ENCODE results near the gene TK1. TPM values are rescaled to one million over a fixed set of nuclear protein-coding genes. Genes with fewer than 3 reads are reported as not detected.

TK1 gene
- total RNA-seq, 1 donor: 23.9 TPM

- Histone ChIP-seq H3K36me3 (ENCODE audit: insufficient read depth, low read length) (no peaks in the 10 kb centered on the region), H3K9me3 (ENCODE audit: low read depth, low read length) (no peaks in the 10 kb centered on the region), H3K27ac (ENCODE audit: low read depth, low read length) (no peak overlapping the region), H3K4me1 (ENCODE audit: insufficient read depth, low read length) (no peaks in the 10 kb centered on the region), H3K4me2 (ENCODE audit: insufficient read depth, low read length) (no peak overlapping the region), H2AFZ (ENCODE audit: low read length) (no peak overlapping the region), H3K27me3 (ENCODE audit: insufficient read depth, low read length) (peaks cover 5% of the 10 kb centered on the region), H3K79me2 (ENCODE audit: insufficient read depth, low read length) (no peaks in the 10 kb centered on the region), H4K20me1 (ENCODE audit: insufficient read depth, low read length) (no peaks in the 10 kb centered on the region), H3K4me3 (ENCODE audit: insufficient read depth, low read length) (no peak overlapping the region)
- TF ChIP-seq, protein P1, sequence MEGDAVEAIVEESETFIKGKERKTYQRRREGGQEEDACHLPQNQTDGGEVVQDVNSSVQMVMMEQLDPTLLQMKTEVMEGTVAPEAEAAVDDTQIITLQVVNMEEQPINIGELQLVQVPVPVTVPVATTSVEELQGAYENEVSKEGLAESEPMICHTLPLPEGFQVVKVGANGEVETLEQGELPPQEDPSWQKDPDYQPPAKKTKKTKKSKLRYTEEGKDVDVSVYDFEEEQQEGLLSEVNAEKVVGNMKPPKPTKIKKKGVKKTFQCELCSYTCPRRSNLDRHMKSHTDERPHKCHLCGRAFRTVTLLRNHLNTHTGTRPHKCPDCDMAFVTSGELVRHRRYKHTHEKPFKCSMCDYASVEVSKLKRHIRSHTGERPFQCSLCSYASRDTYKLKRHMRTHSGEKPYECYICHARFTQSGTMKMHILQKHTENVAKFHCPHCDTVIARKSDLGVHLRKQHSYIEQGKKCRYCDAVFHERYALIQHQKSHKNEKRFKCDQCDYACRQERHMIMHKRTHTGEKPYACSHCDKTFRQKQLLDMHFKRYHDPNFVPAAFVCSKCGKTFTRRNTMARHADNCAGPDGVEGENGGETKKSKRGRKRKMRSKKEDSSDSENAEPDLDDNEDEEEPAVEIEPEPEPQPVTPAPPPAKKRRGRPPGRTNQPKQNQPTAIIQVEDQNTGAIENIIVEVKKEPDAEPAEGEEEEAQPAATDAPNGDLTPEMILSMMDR (IDR thresholded peaks at IDR 0.05; ENCODE audit: extremely low read depth, low read depth, low read length): no peak
- DNase-seq (ENCODE audit: insufficient read length, low spot score, missing footprints): peak; percentile 32
Measured at GRCh38 chr17:78143214-78144146, 43.4 kb downstream of the TK1 start.

GRCh38 chr17:78142119-78142861, 44.6 kb downstream of the TK1 start:
- no peaks in the 10 kb centered on the region for H3K36me3 ChIP-seq (ENCODE audit: insufficient read depth, low read length)
- H3K9me3 ChIP-seq (ENCODE audit: low read depth, low read length): no peaks in the 10 kb centered on the region
- TF ChIP-seq, protein P1 (IDR thresholded peaks at IDR 0.05; ENCODE audit: extremely low read depth, low read depth, low read length): no peak

DNA sequence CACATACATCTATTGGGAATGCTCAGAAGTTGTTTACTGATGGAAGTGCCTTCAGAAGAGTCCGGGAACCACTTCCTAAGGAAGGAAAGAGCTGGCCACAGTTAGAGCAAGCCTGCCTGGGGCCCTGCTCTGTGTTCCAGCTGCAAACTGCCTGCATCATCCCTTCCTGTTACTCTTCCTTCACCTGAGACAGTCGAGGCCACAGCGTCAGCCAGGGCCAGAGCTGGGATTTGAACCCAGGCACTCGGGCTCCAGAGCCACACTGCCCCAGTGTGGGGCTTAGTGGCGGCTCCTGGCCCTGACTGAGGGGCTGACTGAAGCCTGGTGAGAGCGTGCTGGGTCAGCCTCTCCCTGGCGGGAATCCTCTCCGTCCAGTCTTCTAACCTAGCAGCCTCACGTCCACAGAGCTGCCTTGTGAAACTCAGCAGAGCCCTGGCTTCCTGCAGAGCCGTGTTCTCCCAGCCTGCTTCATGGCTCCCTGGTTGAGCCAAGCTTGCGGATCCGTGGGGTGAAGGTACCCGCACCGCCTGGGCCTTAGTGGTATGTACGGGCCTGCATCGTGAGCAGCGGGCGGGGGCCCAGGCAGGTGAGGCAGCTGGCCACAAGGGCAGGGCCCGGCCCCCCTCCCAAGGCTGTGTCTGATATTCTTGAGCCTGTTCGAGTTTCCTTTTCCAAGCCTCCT, 45.3 kb downstream of the TK1 start:
- Histone ChIP-seq H3K36me3 (ENCODE audit: insufficient read depth, low read length) (no peaks in the 10 kb centered on the region), H3K4me1 (ENCODE audit: insufficient read depth, low read length) (no peaks in the 10 kb centered on the region), H2AFZ (ENCODE audit: low read length) (no peak overlapping the region), H3K27ac (ENCODE audit: low read depth, low read length) (no peak overlapping the region), H3K79me2 (ENCODE audit: insufficient read depth, low read length) (no peaks in the 10 kb centered on the region), H3K4me2 (ENCODE audit: insufficient read depth, low read length) (no peak overlapping the region), H3K9me3 (ENCODE audit: low read depth, low read length) (no peaks in the 10 kb centered on the region), H3K4me3 (ENCODE audit: insufficient read depth, low read length) (no peak overlapping the region), H3K27me3 (ENCODE audit: insufficient read depth, low read length) (no peaks in the 10 kb centered on the region), H4K20me1 (ENCODE audit: insufficient read depth, low read length) (no peaks in the 10 kb centered on the region)
- DNase-seq (ENCODE audit: insufficient read length, low spot score, missing footprints): peak; percentile 35
- TF ChIP-seq, protein P1 (IDR thresholded peaks at IDR 0.05; ENCODE audit: extremely low read depth, low read depth, low read length): no peak

More at GRCh38 chr17:78142119-78142861, 44.6 kb downstream of the TK1 start:
- Histone ChIP-seq H3K27ac (ENCODE audit: low read depth, low read length) (no peak overlapping the region), H3K79me2 (ENCODE audit: insufficient read depth, low read length) (no peaks in the 10 kb centered on the region), H4K20me1 (ENCODE audit: insufficient read depth, low read length) (no peaks in the 10 kb centered on the region), H3K27me3 (ENCODE audit: insufficient read depth, low read length) (no peaks in the 10 kb centered on the region), H3K4me2 (ENCODE audit: insufficient read depth, low read length) (no peak overlapping the region), H2AFZ (ENCODE audit: low read length) (no peak overlapping the region), H3K4me3 (ENCODE audit: insufficient read depth, low read length) (no peak overlapping the region), H3K4me1 (ENCODE audit: insufficient read depth, low read length) (no peaks in the 10 kb centered on the region)
- DNase-seq (ENCODE audit: insufficient read length, low spot score, missing footprints): peak; percentile 81
